NCI-H82 treated with DMSO at 0.1 percent for 48 hours (cell line): ENCODE measurements around the gene PCYT1A.
"Not testable (repeated sequence)": the region's sequence is repeated elsewhere in the genome, so short reads cannot be mapped to it uniquely, and the experiment has no call there.

Experiments used
- DNase-seq: peaks from one replicate; lab custom pipeline; 2025; ENCODE audit not compliant: unreplicated experiment; lab: John Stamatoyannopoulos, UW

PCYT1A gene

GRCh38 chr3:196216681-196217211 is 70.8 kb downstream of the PCYT1A start:
- DNase-seq, result no peak

GRCh38 chr3:196216089-196216564 is 71.4 kb downstream of the PCYT1A start, which contains the start of gene SLC51A:
Gene SLC51A, plus strand, starts transcription at chr3:196216534. Its CDS starts 179 bp downstream, at chr3:196216713.
- no peak for DNase-seq

GRCh38 chr3:196215493-196216020 is 72.0 kb downstream of the PCYT1A start:
- DNase-seq, result no peak

- DNase-seq, result no peak
These were observed 72.6 kb downstream of the PCYT1A start for GRCh38 chr3:196214783-196215441.

- no peak for DNase-seq
These were observed 76.6 kb downstream of the PCYT1A start, which contains the start of gene ZDHHC19 for GRCh38 chr3:196210673-196211556. Gene ZDHHC19, minus strand, starts transcription at chr3:196211400. Its CDS starts 85 bp downstream, at chr3:196211315.

GRCh38 chr3:196209944-196210672 is 77.4 kb downstream of the PCYT1A start:
- DNase-seq, result not testable (repeated sequence)

- DNase-seq, result no peak
These were observed 78.4 kb downstream of the PCYT1A start for GRCh38 chr3:196208942-196209695.

GRCh38 chr3:196207833-196208607 is 79.5 kb downstream of the PCYT1A start:
- DNase-seq, result no peak

GRCh38 chr3:196207159-196207832 is 80.2 kb downstream of the PCYT1A start:
- no peak for DNase-seq

GRCh38 chr3:196205442-196206205 is 81.9 kb downstream of the PCYT1A start:
- not testable (repeated sequence) for DNase-seq

GRCh38 chr3:196203846-196204245 is 83.7 kb downstream of the PCYT1A start:
- no peak for DNase-seq

GRCh38 chr3:196202516-196202970 is 85.0 kb downstream of the PCYT1A start:
- no peak for DNase-seq

GRCh38 chr3:196198771-196199753 is 88.5 kb downstream of the PCYT1A start:
- DNase-seq, result no peak

GRCh38 chr3:196198081-196198675 is 89.3 kb downstream of the PCYT1A start:
- no peak for DNase-seq

GRCh38 chr3:196197524-196197923 is 90.0 kb downstream of the PCYT1A start:
- DNase-seq, result no peak

- DNase-seq, result no peak
These were observed 91.8 kb downstream of the PCYT1A start for GRCh38 chr3:196195664-196196265.
